OCI-LY7 (cell line): Measurements from ENCODE around the gene ART1. TPM values are rescaled to one million over a fixed set of nuclear protein-coding genes. Genes with fewer than 3 reads are reported as not detected.

Source experiments
- BruUV-seq: library from RNA; stranded (reverse); fragments of 400-500 nt; replicated peaks from 2 replicates; lab custom pipeline; 2021; lab: Mats Ljungman, UMichigan
- CTCF ChIA-PET: fragments of 300-600 bp; sonication (Branson Sonifier 250); formaldehyde crosslinking; loops from one replicate; lab custom pipeline; 2022; ENCODE audit warnings: antibody characterized with exemption; ENCODE audit not compliant: unreplicated experiment; lab: Charles Lee
- POLR2A ChIA-PET: fragments of 300-600 bp; sonication (Branson Sonifier 250); formaldehyde crosslinking; loops from one replicate; lab custom pipeline; 2022; ENCODE audit warnings: antibody characterized with exemption; lab: Charles Lee
- DNase-seq: peaks from one replicate; pipeline ENCODE4 v3.0.0-alpha.2; 2015; ENCODE audit warnings: low spot score
- H2AFZ ChIP-seq: fragments of 200-600 bp; sonication (generic), shearing (Covaris generic); 2 replicates; pipeline ENCODE4 v1.6.1; 2014; ENCODE audit warnings: mild to moderate bottlenecking, antibody characterized with exemption, low read length, moderate library complexity
- H3K27ac ChIP-seq: fragments of 200-600 bp; sonication (generic); 2 replicates; pipeline ENCODE4 v1.5.1; 2014; ENCODE audit warnings: mixed run types, low read depth, mild to moderate bottlenecking, moderate library complexity, low read length, inconsistent platforms; ENCODE audit not compliant: poor library complexity, severe bottlenecking
- H3K36me3 ChIP-seq: fragments of 200-600 bp; sonication (generic); 2 replicates; pipeline ENCODE4 v1.6.1; 2014; ENCODE audit warnings: mild to moderate bottlenecking, antibody characterized with exemption, low read length, moderate library complexity, mixed read lengths; ENCODE audit not compliant: insufficient read depth
- H3K4me1 ChIP-seq: fragments of 200-600 bp; sonication (generic); 2 replicates; pipeline ENCODE4 v1.5.1; 2014; ENCODE audit warnings: mild to moderate bottlenecking, low read length; ENCODE audit not compliant: insufficient read depth, poor library complexity, severe bottlenecking
- H3K4me2 ChIP-seq: fragments of 200-600 bp; sonication (generic); 2 replicates; pipeline ENCODE4 v1.6.1; 2014; ENCODE audit warnings: mild to moderate bottlenecking, low read length
- H3K4me3 ChIP-seq: fragments of 200-600 bp; sonication (generic); 2 replicates; pipeline ENCODE4 v1.5.1; 2014; ENCODE audit warnings: mild to moderate bottlenecking, low read depth, low read length; ENCODE audit not compliant: poor library complexity, severe bottlenecking
- H3K79me2 ChIP-seq: fragments of 200-600 bp; sonication (generic); 2 replicates; pipeline ENCODE4 v1.6.1; 2016; ENCODE audit warnings: low read depth, mild to moderate bottlenecking, low read length, moderate library complexity, mixed read lengths; ENCODE audit not compliant: insufficient read depth
- H3K9me2 ChIP-seq: fragments of 200-600 bp; sonication (generic); 2 replicates; pipeline ENCODE4 v1.6.1; 2016; ENCODE audit warnings: mild to moderate bottlenecking, low read length, mixed read lengths; ENCODE audit not compliant: insufficient read depth
- H3K9me3 ChIP-seq: fragments of 200-600 bp; sonication (generic); 2 replicates; pipeline ENCODE4 v1.6.1; 2014; ENCODE audit warnings: mild to moderate bottlenecking, mixed run types, low read length, mixed read lengths
- H4K20me1 ChIP-seq: fragments of 200-600 bp; sonication (generic); 2 replicates; pipeline ENCODE4 v1.6.1; 2014; ENCODE audit warnings: mild to moderate bottlenecking, antibody characterized with exemption, low read length, moderate library complexity, mixed read lengths; ENCODE audit not compliant: insufficient read depth
- CTCF ChIP-seq: fragments of 200-600 bp; sonication (generic); conservative IDR thresholded peaks from 2 replicates; pipeline ENCODE4 v1.5.1; 2014; ENCODE audit warnings: mild to moderate bottlenecking, antibody characterized with exemption, low read length, moderate library complexity, mixed read lengths
- EZH2phosphoT487 ChIP-seq: fragments of 200-600 bp; sonication (generic); IDR thresholded peaks from 2 replicates; pipeline ENCODE4 v1.6.1; 2018; ENCODE audit warnings: low read depth, borderline replicate concordance, mild to moderate bottlenecking, mixed run types, antibody characterized with exemption, low read length, moderate library complexity, mixed read lengths
- intact Hi-C: fragments of 100-400 bp; cut with micrococcal nuclease; formaldehyde crosslinking; loops from one replicate; pipeline ENCODE4 v1.10.0; 2022; ENCODE audit not compliant: unreplicated experiment
- small RNA-seq: library from RNA; depleted of rRNA; stranded (forward); fragments of <200 nt; gene quantifications from one replicate; pipeline ENCODE3, GENCODE V24; 2014
- total RNA-seq, 2 experiments: library from RNA; depleted of rRNA in 1 of 2; stranded (reverse); fragments of >200 nt in 1 of 2; shearing (Covaris generic) in 1 of 2; gene quantifications; 2 replicates each; pipeline ENCODE4 v1.2.3, GENCODE V29; 2014 to 2022

Gene ART1
- total RNA-seq, 2 experiments from 2014 or later, result not detected

GRCh38 chr11:3709977-3710376 is 65.0 kb downstream of the ART1 start:
- Histone ChIP-seq H4K20me1 (no peaks in the 10 kb centered on the region), H3K9me3 (no peaks in the 10 kb centered on the region), H3K9me2 (no peaks in the 10 kb centered on the region), H3K27ac (no peak overlapping the region), H2AFZ (no peak overlapping the region), H3K79me2 (no peaks in the 10 kb centered on the region), H3K36me3 (peaks cover 96% of the 10 kb centered on the region), H3K4me3 (no peak overlapping the region), H3K4me2 (no peak overlapping the region), H3K4me1 (no peaks in the 10 kb centered on the region)
- no TSS peak for BruUV-seq
- intact Hi-C loops, result loop anchor here (5.0 kb wide), 1 partner anchor 42 kb away; no protein-coding TSS in a partner anchor
- POLR2A ChIA-PET, result interaction anchor here (0.6 to 1.7 kb wide), 3 partner anchors 9 to 48 kb away, joined by 3 to 5 read pairs (median 4); no protein-coding TSS in a partner anchor
- TF ChIP-seq CTCF, result no peak
- TF ChIP-seq EZH2phosphoT487, result no peak
- DNase-seq, result no peak
- CTCF ChIA-PET, result no interaction called here

- Histone ChIP-seq H3K4me3 (no peak overlapping the region), H2AFZ (no peak overlapping the region), H3K4me1 (no peaks in the 10 kb centered on the region), H3K36me3 (peaks cover 96% of the 10 kb centered on the region), H3K4me2 (no peak overlapping the region), H3K27ac (no peak overlapping the region), H3K9me2 (no peaks in the 10 kb centered on the region), H4K20me1 (no peaks in the 10 kb centered on the region), H3K79me2 (no peaks in the 10 kb centered on the region), H3K9me3 (no peaks in the 10 kb centered on the region)
- ChIA-PET POLR2A (interaction anchor here (0.6 to 1.7 kb wide), 4 partner anchors 9 to 47 kb away, joined by 3 to 6 read pairs (median 4); no protein-coding TSS in a partner anchor), CTCF (no interaction called here)
- no peak for TF ChIP-seq EZH2phosphoT487
- intact Hi-C loops, result loop anchor here (5.0 kb wide), 1 partner anchor 42 kb away; no protein-coding TSS in a partner anchor
- DNase-seq, result no peak
- BruUV-seq, result no TSS peak
These were observed 65.7 kb downstream of the ART1 start for GRCh38 chr11:3710485-3711259.

GRCh38 chr11:3712274-3712673 is 67.3 kb downstream of the ART1 start:
- ChIA-PET POLR2A (interaction anchor here (0.5 to 1.7 kb wide), 2 partner anchors 9 to 24 kb away, joined by 3 to 6 read pairs; no protein-coding TSS in a partner anchor), CTCF (no interaction called here)
- TF ChIP-seq CTCF, result no peak
- no peak for TF ChIP-seq EZH2phosphoT487
- Histone ChIP-seq H4K20me1 (no peaks in the 10 kb centered on the region), H3K9me2 (no peaks in the 10 kb centered on the region), H3K27ac (no peak overlapping the region), H3K4me1 (no peaks in the 10 kb centered on the region), H3K9me3 (no peaks in the 10 kb centered on the region), H2AFZ (no peak overlapping the region), H3K79me2 (no peaks in the 10 kb centered on the region), H3K36me3 (peaks cover 96% of the 10 kb centered on the region), H3K4me3 (no peak overlapping the region), H3K4me2 (no peak overlapping the region)
- DNase-seq, result no peak
- BruUV-seq, result no TSS peak
- intact Hi-C loops, result loop anchor here (5.0 kb wide), 1 partner anchor 40 kb away; no protein-coding TSS in a partner anchor

Small RNA genes lying within 50 kb of the gene (small RNA-seq; reads per million reads assigned to genes)
- not detected for gene RF00019

Other genes starting within 250 kb of the ART1 start
- not detected in 2 replicates for gene ART5, start 3.1 kb upstream of the ART1 start, total RNA-seq (2014; rRNA removed; shearing (Covaris generic))
- gene ART5, start 3.1 kb upstream of the ART1 start, total RNA-seq (2022), result not detected in 2 replicates
- 0.82 and 2.6 TPM in 2 replicates for gene CHRNA10, start 26.3 kb downstream of the ART1 start, total RNA-seq (2014; rRNA removed; shearing (Covaris generic))
- 1.8 and 3.3 TPM in 2 replicates for gene CHRNA10, start 26.3 kb downstream of the ART1 start, total RNA-seq (2022)
- gene NUP98, start 152.4 kb downstream of the ART1 start, total RNA-seq (2014; rRNA removed; shearing (Covaris generic)), result 83.9 and 102 TPM in 2 replicates
- 112 and 115 TPM in 2 replicates for gene NUP98, start 152.4 kb downstream of the ART1 start, total RNA-seq (2022)
- 15.1 and 23.9 TPM in 2 replicates for gene PGAP2, start 163.4 kb downstream of the ART1 start, total RNA-seq (2014; rRNA removed; shearing (Covaris generic))
- 44.0 and 47.9 TPM in 2 replicates for gene PGAP2, start 163.4 kb downstream of the ART1 start, total RNA-seq (2022)
- gene RHOG, start 195.8 kb downstream of the ART1 start, total RNA-seq (2014; rRNA removed; shearing (Covaris generic)), result 20.9 and 26.2 TPM in 2 replicates
- 54.8 and 57.8 TPM in 2 replicates for gene RHOG, start 195.8 kb downstream of the ART1 start, total RNA-seq (2022)
- 20.9 and 21.0 TPM in 2 replicates for gene STIM1, start 210.5 kb downstream of the ART1 start, total RNA-seq (2014; rRNA removed; shearing (Covaris generic))
- gene STIM1, start 210.5 kb downstream of the ART1 start, total RNA-seq (2022), result 49.1 and 55.4 TPM in 2 replicates